Measurements from ENCODE around the gene RBM39.
"Not testable (repeated sequence)": the region's sequence is repeated elsewhere in the genome, so short reads cannot be mapped to it uniquely, and the experiment has no call there.

DNA sequence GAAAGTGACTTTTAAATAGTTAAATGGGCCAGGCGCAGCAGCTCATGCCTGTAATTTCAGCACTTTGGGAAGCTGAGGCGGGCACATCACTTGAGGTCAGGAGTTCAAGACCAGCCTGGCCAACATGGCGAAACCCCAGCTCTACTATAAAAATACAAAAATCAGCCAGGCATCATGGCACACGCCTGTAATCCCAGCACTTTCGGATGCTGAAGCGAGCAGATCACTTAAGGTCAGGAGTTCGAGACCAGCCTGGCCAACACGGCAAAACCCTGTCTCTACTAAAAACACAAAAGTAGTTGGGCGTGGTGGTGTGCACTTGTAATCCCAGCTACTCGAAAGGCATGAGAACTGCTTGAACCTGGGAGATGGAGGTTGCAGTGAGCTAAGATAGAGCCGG is 36.2 kb downstream of the RBM39 start:
- TF ChIP-seq CTCF, POLR2A (IDR thresholded peaks at IDR 0.05): not testable (repeated sequence)
